Measurements from ENCODE around the gene ARHGAP20. TPM values are rescaled to one million over a fixed set of nuclear protein-coding genes. Genes with fewer than 3 reads are reported as not detected.

The ARHGAP20 gene
- total RNA-seq, 1 experiment from 2014 or later, result not detected

DNA sequence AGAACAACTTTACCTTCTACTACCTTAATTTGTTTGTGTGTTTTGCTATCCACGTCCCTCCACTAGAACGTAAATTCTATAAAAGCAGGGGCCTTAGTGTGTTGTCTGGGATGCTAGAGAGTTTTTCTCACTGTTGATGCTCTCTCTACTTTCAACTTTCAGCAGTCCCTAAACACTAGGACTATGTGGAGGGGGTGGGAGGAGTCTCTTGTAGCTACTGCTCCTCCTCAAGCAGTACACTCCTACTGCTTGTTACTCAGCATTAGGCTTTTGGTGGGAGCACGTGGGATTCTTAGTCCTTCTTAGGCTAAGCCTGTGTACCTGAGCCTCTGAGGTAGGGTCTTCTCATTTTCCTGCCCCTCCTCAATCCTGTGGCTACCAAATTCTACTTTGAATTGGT, 56.3 kb downstream of the ARHGAP20 start:
- no TSS peak for BruUV-seq (replicated peaks)
- no peak for DNase-seq
- intact Hi-C loops (cut with micrococcal nuclease; ENCODE audit: unreplicated experiment), result no loop called here
- ChIA-PET POLR2A (ENCODE audit: unreplicated experiment) (no interaction called here), CTCF (no interaction called here)
- Histone ChIP-seq H2AFZ (no peak overlapping the region), H3K79me2 (ENCODE audit: low read depth) (no peaks in the 10 kb centered on the region), H3K4me2 (no peak overlapping the region), H4K20me1 (ENCODE audit: insufficient read depth) (no peaks in the 10 kb centered on the region), H3K36me3 (ENCODE audit: low read depth) (no peaks in the 10 kb centered on the region), H3K27me3 (ENCODE audit: insufficient read depth, low read depth) (no peaks in the 10 kb centered on the region), H3K9me2 (ENCODE audit: insufficient read depth) (no peaks in the 10 kb centered on the region), H3F3A (ENCODE audit: insufficient read depth, low read depth) (no peaks in the 10 kb centered on the region), H3K4me3 (no peak overlapping the region), H3K4me1 (replicated peaks; ENCODE audit: insufficient read depth) (no peaks in the 10 kb centered on the region), H3K9me3 (ENCODE audit: insufficient read depth, low read depth) (no peaks in the 10 kb centered on the region), H3K27ac (no peak overlapping the region)
- TF ChIP-seq, protein P1, sequence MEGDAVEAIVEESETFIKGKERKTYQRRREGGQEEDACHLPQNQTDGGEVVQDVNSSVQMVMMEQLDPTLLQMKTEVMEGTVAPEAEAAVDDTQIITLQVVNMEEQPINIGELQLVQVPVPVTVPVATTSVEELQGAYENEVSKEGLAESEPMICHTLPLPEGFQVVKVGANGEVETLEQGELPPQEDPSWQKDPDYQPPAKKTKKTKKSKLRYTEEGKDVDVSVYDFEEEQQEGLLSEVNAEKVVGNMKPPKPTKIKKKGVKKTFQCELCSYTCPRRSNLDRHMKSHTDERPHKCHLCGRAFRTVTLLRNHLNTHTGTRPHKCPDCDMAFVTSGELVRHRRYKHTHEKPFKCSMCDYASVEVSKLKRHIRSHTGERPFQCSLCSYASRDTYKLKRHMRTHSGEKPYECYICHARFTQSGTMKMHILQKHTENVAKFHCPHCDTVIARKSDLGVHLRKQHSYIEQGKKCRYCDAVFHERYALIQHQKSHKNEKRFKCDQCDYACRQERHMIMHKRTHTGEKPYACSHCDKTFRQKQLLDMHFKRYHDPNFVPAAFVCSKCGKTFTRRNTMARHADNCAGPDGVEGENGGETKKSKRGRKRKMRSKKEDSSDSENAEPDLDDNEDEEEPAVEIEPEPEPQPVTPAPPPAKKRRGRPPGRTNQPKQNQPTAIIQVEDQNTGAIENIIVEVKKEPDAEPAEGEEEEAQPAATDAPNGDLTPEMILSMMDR (conservative IDR thresholded peaks at IDR 0.05), result no peak
- no peak for TF ChIP-seq EZH2 (IDR thresholded peaks at IDR 0.05; ENCODE audit: low read depth)

DNA sequence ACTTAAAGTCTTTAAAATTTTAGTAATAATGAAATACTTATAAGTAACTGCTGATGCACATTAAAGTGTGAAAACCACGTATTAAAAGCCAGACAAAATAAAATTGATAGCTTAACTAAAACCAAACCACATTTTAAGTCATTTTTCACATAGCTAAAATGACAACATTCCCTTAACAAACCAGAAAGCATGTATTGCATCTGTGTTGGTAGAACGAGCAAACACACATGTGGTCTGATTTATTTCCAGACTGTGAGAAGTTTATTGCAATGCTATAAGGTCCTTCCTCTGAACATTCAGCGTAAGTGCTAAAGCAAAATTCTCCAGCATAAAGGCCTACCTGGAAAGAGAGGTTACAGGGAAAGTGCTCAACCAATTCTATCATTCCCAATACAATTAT, 57.8 kb downstream of the ARHGAP20 start:
- Histone ChIP-seq H3K9me3 (ENCODE audit: insufficient read depth, low read depth) (no peaks in the 10 kb centered on the region), H3K4me3 (no peak overlapping the region), H3K27me3 (ENCODE audit: insufficient read depth, low read depth) (no peaks in the 10 kb centered on the region), H4K20me1 (ENCODE audit: insufficient read depth) (no peaks in the 10 kb centered on the region), H3K79me2 (ENCODE audit: low read depth) (no peaks in the 10 kb centered on the region), H3K36me3 (ENCODE audit: low read depth) (no peaks in the 10 kb centered on the region), H2AFZ (no peak overlapping the region), H3K4me1 (replicated peaks; ENCODE audit: insufficient read depth) (no peaks in the 10 kb centered on the region), H3K4me2 (no peak overlapping the region), H3K27ac (no peak overlapping the region), H3F3A (ENCODE audit: insufficient read depth, low read depth) (no peaks in the 10 kb centered on the region), H3K9me2 (ENCODE audit: insufficient read depth) (no peaks in the 10 kb centered on the region)
- TF ChIP-seq EZH2 (IDR thresholded peaks at IDR 0.05; ENCODE audit: low read depth), result no peak
- TF ChIP-seq, protein P1 (conservative IDR thresholded peaks at IDR 0.05), result no peak
- CTCF ChIA-PET, result no interaction called here
- POLR2A ChIA-PET (ENCODE audit: unreplicated experiment), result no interaction called here
- intact Hi-C loops (cut with micrococcal nuclease; ENCODE audit: unreplicated experiment), result loop anchor here (5.0 kb wide), 1 partner anchor 167 kb away; no protein-coding TSS in a partner anchor
- DNase-seq, result no peak
- no TSS peak for BruUV-seq (replicated peaks)

DNA sequence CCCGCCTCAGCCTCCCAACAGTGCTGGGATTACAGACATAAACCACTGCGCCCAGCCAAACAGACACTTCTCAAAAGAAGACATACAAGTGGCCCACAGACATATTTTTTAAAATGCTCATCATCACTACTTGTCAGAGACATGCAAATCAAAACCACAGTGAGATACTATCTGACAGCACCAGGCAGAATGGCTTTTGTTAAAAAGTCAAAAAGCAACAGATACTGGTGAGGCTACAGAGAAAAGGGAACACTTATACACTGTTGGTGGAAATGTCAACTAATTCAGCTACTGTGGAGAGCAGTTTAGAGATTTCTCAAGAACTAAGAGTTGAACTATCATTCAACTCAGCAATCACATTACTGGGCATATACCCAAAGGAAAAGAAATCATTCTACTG, 67.0 kb downstream of the ARHGAP20 start:
- no peaks in the 10 kb centered on the region for H3K9me3 ChIP-seq (ENCODE audit: insufficient read depth, low read depth)
- no peak for DNase-seq
- no peaks in the 10 kb centered on the region for H3K4me1 ChIP-seq (replicated peaks; ENCODE audit: insufficient read depth)
- no peaks in the 10 kb centered on the region for H3K9me2 ChIP-seq (ENCODE audit: insufficient read depth)
- no peak overlapping the region for H3K27ac ChIP-seq
- ChIA-PET POLR2A (ENCODE audit: unreplicated experiment) (no interaction called here), CTCF (no interaction called here)
- H4K20me1 ChIP-seq (ENCODE audit: insufficient read depth), result no peaks in the 10 kb centered on the region
- no peaks in the 10 kb centered on the region for H3K27me3 ChIP-seq (ENCODE audit: insufficient read depth, low read depth)
- no peak overlapping the region for H3K4me3 ChIP-seq
- intact Hi-C loops (cut with micrococcal nuclease; ENCODE audit: unreplicated experiment), result no loop called here
- no peaks in the 10 kb centered on the region for H3K36me3 ChIP-seq (ENCODE audit: low read depth)
- H2AFZ ChIP-seq, result no peak overlapping the region
- no peaks in the 10 kb centered on the region for H3K79me2 ChIP-seq (ENCODE audit: low read depth)
- H3K4me2 ChIP-seq, result no peak overlapping the region
- BruUV-seq (replicated peaks), result no TSS peak
- H3F3A ChIP-seq (ENCODE audit: insufficient read depth, low read depth), result no peaks in the 10 kb centered on the region
- TF ChIP-seq, protein P1 (conservative IDR thresholded peaks at IDR 0.05), result no peak
- TF ChIP-seq EZH2 (IDR thresholded peaks at IDR 0.05; ENCODE audit: low read depth), result no peak

Measured in PC-9 (cell line).